Spleen (tissue), 11 donors: Measurements from ENCODE around the gene GPR89B. TPM values are rescaled to one million over a fixed set of nuclear protein-coding genes. Genes with fewer than 3 reads are reported as not detected.
A peak's percentile ranks its signal among the peaks of the same experiment; 100 is the strongest.

ENCODE experiments used
- DNase-seq: peaks from one replicate; pipeline ENCODE4 v3.0.0-alpha.2; 2020
- H3K27ac ChIP-seq, 8 donors: fragments of 200-600 bp; sonication (generic) in 7 of 8; 1 replicate in 4 of 8; 2 replicates in 4 of 8; pipeline versions ENCODE4 v1.5.0 to v1.8.0; 2016 to 2021; ENCODE audit warnings: inconsistent platforms in 4 of 8, mild to moderate bottlenecking in 4 of 8, moderate library complexity in 1 of 8
- H3K27me3 ChIP-seq, 7 donors: fragments of 200-600 bp; sonication (generic) in 6 of 7; replicated peaks in 1 of 7; 1 replicate in 4 of 7; 2 replicates in 3 of 7; pipeline versions ENCODE4 v1.5.0 to v1.8.0; 2016 to 2021; ENCODE audit warnings: inconsistent platforms in 3 of 7, mild to moderate bottlenecking in 1 of 7
- H3K36me3 ChIP-seq, 6 donors: fragments of 200-600 bp; sonication (generic) in 5 of 6; 1 replicate in 4 of 6; 2 replicates in 2 of 6; pipeline versions ENCODE4 v1.5.0 to v1.8.0; 2016 to 2021; ENCODE audit warnings: inconsistent platforms in 2 of 6
- H3K4me1 ChIP-seq, 6 donors: fragments of 200-600 bp; sonication (generic) in 5 of 6; 1 replicate in 3 of 6; 2 replicates in 3 of 6; pipeline versions ENCODE4 v1.5.0 to v1.8.0; 2016 to 2021; ENCODE audit warnings: inconsistent platforms in 3 of 6
- H3K4me3 ChIP-seq, 8 donors: fragments of 200-600 bp; sonication (generic) in 7 of 8; 1 replicate in 4 of 8; 2 replicates in 4 of 8; pipeline versions ENCODE4 v1.5.0 to v1.8.0; 2016 to 2021; ENCODE audit warnings: inconsistent platforms in 4 of 8, mild to moderate bottlenecking in 4 of 8, moderate library complexity in 2 of 8
- H3K9me3 ChIP-seq, 8 donors: fragments of 200-600 bp; sonication (generic) in 7 of 8; 1 replicate in 4 of 8; 2 replicates in 4 of 8; pipeline versions ENCODE4 v1.5.0 to v1.8.0; 2016 to 2021; ENCODE audit warnings: inconsistent platforms in 4 of 8
- POLR2A ChIP-seq, 3 donors: fragments of 450-650 bp; IDR thresholded peaks; one replicate each; pipeline ENCODE4 v1.5.1; 2017; ENCODE audit warnings: antibody characterized with exemption in 3 of 3, mild to moderate bottlenecking in 1 of 3
- POLR2AphosphoS5 ChIP-seq, 3 donors: sonication (generic); formaldehyde crosslinking; IDR thresholded peaks; one replicate each; pipeline ENCODE4 v1.5.1; 2017; ENCODE audit warnings: antibody characterized with exemption in 3 of 3
- WGBS, 5 donors: extraction: QIAGEN DNeasy Blood & Tissue Kit in 3 of 5; methylation state at CpG; one replicate each; pipeline versions ENCODE4 v1.1.5 to v1.1.7; 2013 to 2018; 5-methylcytosine and 5-hydroxymethylcytosine counted together
- intact Hi-C: fragments of 100-400 bp; cut with DNase I; formaldehyde crosslinking; loops from one replicate; pipeline ENCODE4 v1.15.0; 2023; ENCODE audit warnings: low total_unique reads
- polyA plus RNA-seq, 3 donors: library from polyadenylated mRNA; stranded (reverse); fragments of 200-250 nt; gene quantifications; one replicate each; pipeline ENCODE4 v1.2.1, GENCODE V29; 2013
- total RNA-seq, 7 donors: library from RNA; depleted of rRNA in 3 of 7; stranded (reverse); fragments of >200 nt in 3 of 7; fragmentation: NEBNext Ultra II Directional in 4 of 7; extraction: Animal tissue kit (Norgen Biotek cat#: 25700) in 4 of 7; gene quantifications; one replicate each; pipeline versions ENCODE4 v1.1.0 to v1.2.1, GENCODE V29; 2016 to 2021
- TF ChIP-seq, protein P1 (sequence below), 11 experiments: fragments of 200-600 bp in 7 of 11; fragments of 450-650 bp in 4 of 11; sonication (generic) in 4 of 11; IDR thresholded peaks in 8 of 11; conservative IDR thresholded peaks in 3 of 11; 1 replicate in 7 of 11; 2 replicates in 4 of 11; pipeline versions ENCODE4 v1.4.0 to v1.8.0; 2016 to 2021; ENCODE audit warnings: antibody characterized with exemption in 11 of 11, inconsistent platforms in 4 of 11, mild to moderate bottlenecking in 1 of 11
- donor health status: healthy with polysubstance abuse.
- donor health status: DM: no; HTN: no; CAD: no; lungs with moderate emphysema.
- donor health status: DM: no; HTN: no; CAD: no.
- donor health status: Bipolar disorder and iron deficiency.
- donor health status: healthy.
- donor health status: DM: no; HTN: no; CAD: no.
- donor health status: DM: yes; HTN: yes; CAD: no.

GPR89B gene
- total and polyA plus RNA-seq, 10 donors: 10.4 to 26.5 (median 15.6) TPM

DNA sequence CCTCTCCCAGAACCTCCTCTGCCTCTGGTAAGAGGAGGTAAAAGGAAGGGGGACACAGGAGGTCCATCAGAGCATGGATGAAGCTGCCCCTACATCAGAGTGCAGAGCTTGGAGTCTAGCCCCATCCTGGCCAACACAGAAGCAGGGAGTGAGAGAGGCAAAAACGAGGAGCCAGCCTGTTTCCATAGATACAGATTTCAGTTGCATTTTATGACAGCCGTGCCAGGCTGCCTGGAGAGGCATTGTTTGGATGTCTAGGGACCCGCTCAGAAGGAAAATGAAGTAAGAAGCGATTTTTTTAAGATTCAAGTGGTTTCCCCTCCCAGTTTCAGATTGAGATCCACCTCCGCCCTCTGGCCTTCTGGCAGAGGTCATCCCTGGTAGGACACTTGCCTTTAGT, 37.1 kb upstream of the GPR89B start:
- Histone ChIP-seq H3K9me3 (no peaks in the 10 kb centered on the region), H3K4me1 (peaks cover 0 to 15% (median 5%) of the 10 kb centered on the region in 6 donors), H3K36me3 (no peaks in the 10 kb centered on the region), H3K27me3 (peaks cover 0 to 20% (median 0%) of the 10 kb centered on the region in 7 donors), H3K4me3 (no peak overlapping the region), H3K27ac (no peak overlapping the region)
- 81 to 87% (median 85%) methylated on average over 5 of the region's 5 CpGs for WGBS, 5 donors
- intact Hi-C loops: loop anchor here (5.0 to 10.0 kb wide), 3 partner anchors 169 to 396 kb away; no protein-coding TSS in a partner anchor
- TF ChIP-seq, protein P1, sequence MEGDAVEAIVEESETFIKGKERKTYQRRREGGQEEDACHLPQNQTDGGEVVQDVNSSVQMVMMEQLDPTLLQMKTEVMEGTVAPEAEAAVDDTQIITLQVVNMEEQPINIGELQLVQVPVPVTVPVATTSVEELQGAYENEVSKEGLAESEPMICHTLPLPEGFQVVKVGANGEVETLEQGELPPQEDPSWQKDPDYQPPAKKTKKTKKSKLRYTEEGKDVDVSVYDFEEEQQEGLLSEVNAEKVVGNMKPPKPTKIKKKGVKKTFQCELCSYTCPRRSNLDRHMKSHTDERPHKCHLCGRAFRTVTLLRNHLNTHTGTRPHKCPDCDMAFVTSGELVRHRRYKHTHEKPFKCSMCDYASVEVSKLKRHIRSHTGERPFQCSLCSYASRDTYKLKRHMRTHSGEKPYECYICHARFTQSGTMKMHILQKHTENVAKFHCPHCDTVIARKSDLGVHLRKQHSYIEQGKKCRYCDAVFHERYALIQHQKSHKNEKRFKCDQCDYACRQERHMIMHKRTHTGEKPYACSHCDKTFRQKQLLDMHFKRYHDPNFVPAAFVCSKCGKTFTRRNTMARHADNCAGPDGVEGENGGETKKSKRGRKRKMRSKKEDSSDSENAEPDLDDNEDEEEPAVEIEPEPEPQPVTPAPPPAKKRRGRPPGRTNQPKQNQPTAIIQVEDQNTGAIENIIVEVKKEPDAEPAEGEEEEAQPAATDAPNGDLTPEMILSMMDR (IDR thresholded peaks at IDR 0.05 in 8 of 11, conservative IDR thresholded peaks at IDR 0.05 in 3 of 11): no peak
- TF ChIP-seq POLR2AphosphoS5 (IDR thresholded peaks at IDR 0.05): no peak
- no peak for TF ChIP-seq POLR2A (IDR thresholded peaks at IDR 0.05)
- no peak for DNase-seq

DNA sequence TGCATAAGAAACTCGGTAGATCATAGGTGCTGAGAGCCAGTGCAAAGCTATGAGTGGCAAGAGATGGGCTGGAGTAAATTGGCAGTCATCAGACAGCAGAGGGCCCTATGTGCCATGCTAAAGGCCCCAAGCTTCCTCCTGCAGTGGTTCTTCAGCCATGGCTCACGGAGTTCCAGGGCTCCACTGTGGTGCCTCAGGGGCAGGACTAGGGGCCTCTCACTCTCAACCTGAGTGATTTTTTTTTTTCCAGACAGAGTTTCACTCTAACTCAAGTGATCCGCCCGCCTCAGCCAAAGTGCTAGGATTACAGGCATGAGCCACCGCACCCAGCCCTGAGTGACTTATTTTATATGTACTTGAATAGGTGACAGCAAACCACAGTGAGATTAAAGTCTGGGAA, 36.0 kb upstream of the GPR89B start:
- no peaks in the 10 kb centered on the region for H3K9me3 ChIP-seq
- H3K27me3 ChIP-seq: peaks cover 0 to 20% (median 0%) of the 10 kb centered on the region in 7 donors
- 71 to 88% (median 82%) methylated on average over 5 of the region's 5 CpGs for WGBS, 5 donors
- no peak overlapping the region for H3K4me3 ChIP-seq
- no peak overlapping the region for H3K27ac ChIP-seq
- H3K4me1 ChIP-seq: peaks cover 0 to 16% (median 5%) of the 10 kb centered on the region in 6 donors
- no peaks in the 10 kb centered on the region for H3K36me3 ChIP-seq
- no peak for DNase-seq
- TF ChIP-seq POLR2A (IDR thresholded peaks at IDR 0.05) (no peak), POLR2AphosphoS5 (IDR thresholded peaks at IDR 0.05) (no peak)
- TF ChIP-seq, protein P1 (IDR thresholded peaks at IDR 0.05 in 8 of 11, conservative IDR thresholded peaks at IDR 0.05 in 3 of 11): no peak
- intact Hi-C loops: loop anchor here (5.0 to 10.0 kb wide), 3 partner anchors 170 to 397 kb away; no protein-coding TSS in a partner anchor

DNA sequence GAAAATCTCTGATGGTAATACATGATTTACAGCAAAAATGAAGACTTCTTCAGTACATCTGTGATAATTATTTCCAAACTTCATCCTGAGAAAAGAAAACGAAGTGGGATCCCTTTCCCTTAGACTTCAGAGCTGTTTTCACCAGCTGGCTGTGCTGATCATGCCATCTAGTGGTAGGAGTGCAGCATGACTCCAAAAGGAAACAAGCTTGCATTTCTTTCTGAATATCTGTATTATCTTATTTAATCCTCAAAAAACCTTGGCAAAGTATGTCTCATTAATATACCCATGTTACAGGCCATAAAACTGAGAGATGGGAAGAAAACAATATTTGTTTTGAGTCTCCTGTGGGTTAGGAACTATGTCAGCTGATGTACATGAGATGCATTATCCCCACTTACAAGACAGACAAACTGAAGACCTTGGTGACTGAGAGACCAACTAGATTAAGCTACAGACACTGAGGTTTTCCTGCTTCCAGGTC, 35.4 kb upstream of the GPR89B start:
- H3K27ac ChIP-seq: no peak overlapping the region
- no peaks in the 10 kb centered on the region for H3K36me3 ChIP-seq
- no peaks in the 10 kb centered on the region for H3K9me3 ChIP-seq
- no peak for DNase-seq
- TF ChIP-seq, protein P1 (IDR thresholded peaks at IDR 0.05 in 8 of 11, conservative IDR thresholded peaks at IDR 0.05 in 3 of 11): peak; percentile 57 to 92 (median 87)
- TF ChIP-seq POLR2A (IDR thresholded peaks at IDR 0.05): no peak
- TF ChIP-seq POLR2AphosphoS5 (IDR thresholded peaks at IDR 0.05): no peak
- peaks cover 0 to 20% (median 0%) of the 10 kb centered on the region in 7 donors for H3K27me3 ChIP-seq
- intact Hi-C loops: loop anchor here (5.0 to 10.0 kb wide), 3 partner anchors 170 to 398 kb away; no protein-coding TSS in a partner anchor
- WGBS, 5 donors: 0 to 20% (median 9%) methylated on average over 1 of the region's 1 CpG
- H3K4me1 ChIP-seq: peaks cover 0 to 21% (median 5%) of the 10 kb centered on the region in 6 donors
- no peak overlapping the region for H3K4me3 ChIP-seq

DNA sequence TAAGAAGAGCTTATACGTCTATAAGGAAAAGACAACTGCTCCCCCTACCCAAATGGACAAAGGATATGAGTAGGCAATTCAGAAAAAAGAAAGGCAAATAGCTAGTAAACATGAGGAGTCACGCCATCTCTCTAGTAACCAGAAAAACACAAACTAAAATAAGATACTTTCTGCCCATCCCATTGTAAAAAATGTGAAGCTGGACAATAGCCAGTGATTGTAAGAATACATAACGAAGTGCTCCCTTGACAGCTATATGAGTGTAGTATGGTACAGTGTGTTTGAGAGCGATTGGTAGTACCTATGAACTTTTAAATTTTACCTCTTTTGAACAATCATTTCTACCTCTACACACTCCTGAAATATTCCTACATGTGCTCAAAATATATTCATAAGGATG, 33.1 kb upstream of the GPR89B start:
- 76 to 85% (median 82%) methylated on average over 4 of the region's 4 CpGs for WGBS, 5 donors
- Histone ChIP-seq H3K27ac (no peak overlapping the region), H3K4me1 (peaks cover 0 to 16% (median 4%) of the 10 kb centered on the region in 6 donors), H3K9me3 (no peaks in the 10 kb centered on the region), H3K27me3 (peaks cover 0 to 23% (median 0%) of the 10 kb centered on the region in 7 donors), H3K36me3 (no peaks in the 10 kb centered on the region), H3K4me3 (no peak overlapping the region)
- TF ChIP-seq POLR2A (IDR thresholded peaks at IDR 0.05) (no peak), POLR2AphosphoS5 (IDR thresholded peaks at IDR 0.05) (no peak)
- TF ChIP-seq, protein P1 (IDR thresholded peaks at IDR 0.05 in 8 of 11, conservative IDR thresholded peaks at IDR 0.05 in 3 of 11): no peak
- no peak for DNase-seq
- intact Hi-C loops: loop anchor here (10.0 kb wide), 2 partner anchors 260 to 400 kb away; no protein-coding TSS in a partner anchor
